ENCODE results near the gene THNSL1.

- TF ChIP-seq TAF1 (IDR thresholded peaks at IDR 0.05; ENCODE audit: low read depth) = no peak
- no peak for TF ChIP-seq REST (IDR thresholded peaks at IDR 0.05; ENCODE audit: low read depth)
- no peak for TF ChIP-seq YY1 (IDR thresholded peaks at IDR 0.05; ENCODE audit: low read depth)
- TF ChIP-seq CREB1 (IDR thresholded peaks at IDR 0.05; ENCODE audit: low read depth) = no peak
- no peak for TF ChIP-seq MAX (IDR thresholded peaks at IDR 0.05)
- TF ChIP-seq FOXM1 (IDR thresholded peaks at IDR 0.05; ENCODE audit: borderline replicate concordance, low read depth) = peak; percentile 30; the same call in 1 of the 2 replicates
- no peak for TF ChIP-seq RAD21 (IDR thresholded peaks at IDR 0.05; ENCODE audit: low read depth)
- TF ChIP-seq EGR1 (IDR thresholded peaks at IDR 0.05) = no peak
- no peak for TF ChIP-seq TCF12 (IDR thresholded peaks at IDR 0.05; ENCODE audit: low read depth)
- TF ChIP-seq CEBPB (IDR thresholded peaks at IDR 0.05) = no peak
These were observed 510 bp upstream of the THNSL1 start, which contains the start of gene ENKUR for GRCh38 chr10:25015828-25016375.
